CD14-positive monocyte (primary cell): ENCODE measurements around the gene SLCO1B3. TPM values are rescaled to one million over a fixed set of nuclear protein-coding genes. Genes with fewer than 3 reads are reported as not detected.

Experiments used
- DNase-seq, 3 donors: peaks; one replicate each; pipeline ENCODE4 v3.0.0-alpha.2; 2011 to 2022
- H2AFZ ChIP-seq: 2 replicates; pipeline ENCODE4 v1.6.0; 2012; ENCODE audit warnings: mild to moderate bottlenecking, low read depth, low read length, inconsistent platforms; ENCODE audit not compliant: insufficient read depth, poor library complexity, severe bottlenecking
- H3K27ac ChIP-seq, 2 donors: 1 replicate in 1 of 2; 2 replicates in 1 of 2; pipeline ENCODE4 v1.5.1; 2012 to 2013; ENCODE audit warnings: low read length in 2 of 2, control low read depth in 1 of 2, inconsistent platforms in 1 of 2, low read depth in 1 of 2, mild to moderate bottlenecking in 1 of 2
- H3K27me3 ChIP-seq, 2 donors: one replicate each; pipeline versions ENCODE4 v1.6.0 to v1.6.1; 2011 to 2013; ENCODE audit warnings: low read length in 2 of 2; ENCODE audit not compliant: control insufficient read depth in 2 of 2, insufficient read depth in 2 of 2
- H3K36me3 ChIP-seq, 2 donors: replicated peaks in 1 of 2; 1 replicate in 1 of 2; 2 replicates in 1 of 2; pipeline versions ENCODE4 v1.5.1 to v1.6.1; 2012 to 2013; ENCODE audit warnings: low read length in 2 of 2, control low read depth in 1 of 2, inconsistent platforms in 1 of 2, mild to moderate bottlenecking in 1 of 2; ENCODE audit not compliant: insufficient read depth in 2 of 2, control insufficient read depth in 1 of 2
- H3K4me1 ChIP-seq, 2 donors: 1 replicate in 1 of 2; 2 replicates in 1 of 2; pipeline versions ENCODE4 v1.5.1 to v1.6.1; 2012 to 2013; ENCODE audit warnings: low read length in 2 of 2, control low read depth in 1 of 2, inconsistent platforms in 1 of 2, mild to moderate bottlenecking in 1 of 2, moderate library complexity in 1 of 2; ENCODE audit not compliant: insufficient read depth in 2 of 2, control insufficient read depth in 1 of 2
- H3K4me2 ChIP-seq: replicated peaks from 2 replicates; pipeline ENCODE3; 2012; ENCODE audit warnings: low read length, moderate library complexity, mild to moderate bottlenecking; ENCODE audit not compliant: poor library complexity, severe bottlenecking; ENCODE audit errors: extremely low read depth
- H3K4me3 ChIP-seq, 3 experiments: fragments of 200-600 bp in 1 of 3; sonication (generic) in 1 of 3; replicated peaks in 1 of 3; 1 replicate in 2 of 3; 2 replicates in 1 of 3; pipeline ENCODE4 v1.5.1; 2011 to 2013; ENCODE audit warnings: low read length in 3 of 3, mild to moderate bottlenecking in 3 of 3, control low read depth in 2 of 3, low read depth in 2 of 3, inconsistent platforms in 1 of 3, moderate library complexity in 1 of 3
- H3K79me2 ChIP-seq: 2 replicates; pipeline ENCODE4 v1.6.0; 2012; ENCODE audit warnings: mild to moderate bottlenecking, control low read depth, inconsistent platforms, low read length, moderate library complexity; ENCODE audit not compliant: insufficient read depth
- H3K9ac ChIP-seq: 2 replicates; pipeline ENCODE4 v1.6.0; 2017; ENCODE audit warnings: low read length, mild to moderate bottlenecking; ENCODE audit not compliant: insufficient read depth, poor library complexity, severe bottlenecking
- H3K9me3 ChIP-seq, 2 donors: replicated peaks in 1 of 2; 1 replicate in 1 of 2; 2 replicates in 1 of 2; pipeline versions ENCODE4 v1.5.1 to v1.6.1; 2012 to 2013; ENCODE audit warnings: low read length in 2 of 2, control low read depth in 1 of 2; ENCODE audit not compliant: control insufficient read depth in 1 of 2, insufficient read depth in 1 of 2
- H4K20me1 ChIP-seq: 2 replicates; pipeline ENCODE4 v1.6.0; 2012; ENCODE audit warnings: mild to moderate bottlenecking, low read length, control low read depth, moderate library complexity; ENCODE audit not compliant: insufficient read depth
- H3K27ac Mint-ChIP-seq, 7 donors: one replicate each; pipeline ENCODE4 v1.8.0; 2020; ENCODE audit warnings: mild to moderate bottlenecking in 7 of 7, mixed read lengths in 7 of 7, moderate library complexity in 6 of 7, inconsistent platforms in 2 of 7
- H3K27me3 Mint-ChIP-seq, 3 donors: one replicate each; pipeline ENCODE4 v1.8.0; 2021 to 2022; ENCODE audit warnings: low read depth in 3 of 3, mild to moderate bottlenecking in 3 of 3, mixed read lengths in 3 of 3, moderate library complexity in 3 of 3, inconsistent platforms in 1 of 3
- H3K36me3 Mint-ChIP-seq, 2 donors: one replicate each; pipeline ENCODE4 v1.8.0; 2020; ENCODE audit warnings: mixed read lengths in 2 of 2, inconsistent platforms in 1 of 2, mild to moderate bottlenecking in 1 of 2
- H3K4me1 Mint-ChIP-seq: one replicate; pipeline ENCODE4 v1.8.0; 2020; ENCODE audit warnings: mild to moderate bottlenecking, mixed read lengths
- H3K4me3 Mint-ChIP-seq, 2 donors: one replicate each; pipeline ENCODE4 v1.8.0; 2020; ENCODE audit warnings: mild to moderate bottlenecking in 2 of 2, mixed read lengths in 2 of 2, moderate library complexity in 1 of 2
- H3K9me3 Mint-ChIP-seq, 7 donors: one replicate each; pipeline ENCODE4 v1.8.0; 2020 to 2022; ENCODE audit warnings: mixed read lengths in 7 of 7, mild to moderate bottlenecking in 6 of 7, moderate library complexity in 6 of 7, inconsistent platforms in 2 of 7
- CTCF ChIP-seq: fragments of 200-600 bp; IDR thresholded peaks from one replicate; pipeline ENCODE4 v1.8.0; 2022; ENCODE audit warnings: antibody characterized with exemption, mild to moderate bottlenecking
- WGBS: methylation state at CpG from one replicate; pipeline ENCODE4 v1.1.5; 2013; ENCODE audit warnings: missing lambda C conversion rate; ENCODE audit not compliant: insufficient coverage; 5-methylcytosine and 5-hydroxymethylcytosine counted together
- intact Hi-C, 2 donors: fragments of 100-400 bp; cut with micrococcal nuclease; formaldehyde crosslinking; loops; one replicate each; pipeline versions ENCODE4 v1.15.0 to v1.15.1; 2023
- polyA plus RNA-seq, 3 donors: library from polyadenylated mRNA; depleted of rRNA in 1 of 3; unstranded in 2 of 3; stranded (reverse) in 1 of 3; fragments of 300-500 nt in 2 of 3; fragments of >200 nt in 1 of 3; fragmentation: Illumina TruSeq in 2 of 3; gene quantifications; 1 replicate in 2 of 3; 2 replicates in 1 of 3; pipeline ENCODE4 v1.2.3, GENCODE V29; 2012 to 2021

The SLCO1B3 gene
- polyA plus RNA-seq, 3 donors, result not detected

GRCh38 chr12:20829919-20830318 lies 19.4 kb downstream of the SLCO1B3 start:
- no peak for TF ChIP-seq CTCF
- no peak overlapping the region for H3K4me2 ChIP-seq
- Mint-ChIP-seq H3K27ac (peak overlapping the region in 1 of 7 donors; percentile 33), H3K36me3 (no peaks in the 10 kb centered on the region), H3K4me3 (no peak overlapping the region), H3K27me3 (no peaks in the 10 kb centered on the region), H3K4me1 (no peaks in the 10 kb centered on the region), H3K9me3 (peaks cover 0 to 11% (median 0%) of the 10 kb centered on the region in 7 donors)
- H3K9ac ChIP-seq, result no peak overlapping the region
- no peak for DNase-seq
- no peak overlapping the region for H2AFZ ChIP-seq
- no peaks in the 10 kb centered on the region for H3K79me2 ChIP-seq
- no peaks in the 10 kb centered on the region for H4K20me1 ChIP-seq
- H3K4me3 ChIP-seq, result no peak overlapping the region
- H3K27me3 ChIP-seq, result no peaks in the 10 kb centered on the region
- H3K4me1 ChIP-seq, result no peaks in the 10 kb centered on the region
- intact Hi-C loops, result no loop called here
- H3K9me3 ChIP-seq, result no peaks in the 10 kb centered on the region
- H3K36me3 ChIP-seq, result no peaks in the 10 kb centered on the region
- WGBS, result 67% methylated on average over 1 of the region's 3 CpGs
- H3K27ac ChIP-seq, result no peak overlapping the region

GRCh38 chr12:20830456-20830855 lies 20.0 kb downstream of the SLCO1B3 start:
- H2AFZ ChIP-seq, result no peak overlapping the region
- no CpG with 5 or more reads among the region's 1 CpG for WGBS
- H3K27me3 Mint-ChIP-seq, result no peaks in the 10 kb centered on the region
- no peak overlapping the region for H3K27ac Mint-ChIP-seq
- intact Hi-C loops, result no loop called here
- H3K4me1 Mint-ChIP-seq, result no peaks in the 10 kb centered on the region
- no peak overlapping the region for H3K4me2 ChIP-seq
- H3K36me3 Mint-ChIP-seq, result no peaks in the 10 kb centered on the region
- no peak overlapping the region for H3K4me3 ChIP-seq
- H3K4me1 ChIP-seq, result no peaks in the 10 kb centered on the region
- H3K27ac ChIP-seq, result no peak overlapping the region
- no peaks in the 10 kb centered on the region for H3K36me3 ChIP-seq
- no peaks in the 10 kb centered on the region for H3K27me3 ChIP-seq
- TF ChIP-seq CTCF, result no peak
- no peaks in the 10 kb centered on the region for H3K79me2 ChIP-seq
- no peaks in the 10 kb centered on the region for H3K9me3 ChIP-seq
- no peak overlapping the region for H3K9ac ChIP-seq
- H4K20me1 ChIP-seq, result no peaks in the 10 kb centered on the region
- H3K9me3 Mint-ChIP-seq, result peaks cover 0 to 11% (median 0%) of the 10 kb centered on the region in 7 donors
- DNase-seq, result no peak
- no peak overlapping the region for H3K4me3 Mint-ChIP-seq
